ENCODE measurements around the gene KHSRP. TPM values are rescaled to one million over a fixed set of nuclear protein-coding genes. Genes with fewer than 3 reads are reported as not detected.

KHSRP gene
- total RNA-seq, 1 donor from 2014 or later: 102 TPM

DNA sequence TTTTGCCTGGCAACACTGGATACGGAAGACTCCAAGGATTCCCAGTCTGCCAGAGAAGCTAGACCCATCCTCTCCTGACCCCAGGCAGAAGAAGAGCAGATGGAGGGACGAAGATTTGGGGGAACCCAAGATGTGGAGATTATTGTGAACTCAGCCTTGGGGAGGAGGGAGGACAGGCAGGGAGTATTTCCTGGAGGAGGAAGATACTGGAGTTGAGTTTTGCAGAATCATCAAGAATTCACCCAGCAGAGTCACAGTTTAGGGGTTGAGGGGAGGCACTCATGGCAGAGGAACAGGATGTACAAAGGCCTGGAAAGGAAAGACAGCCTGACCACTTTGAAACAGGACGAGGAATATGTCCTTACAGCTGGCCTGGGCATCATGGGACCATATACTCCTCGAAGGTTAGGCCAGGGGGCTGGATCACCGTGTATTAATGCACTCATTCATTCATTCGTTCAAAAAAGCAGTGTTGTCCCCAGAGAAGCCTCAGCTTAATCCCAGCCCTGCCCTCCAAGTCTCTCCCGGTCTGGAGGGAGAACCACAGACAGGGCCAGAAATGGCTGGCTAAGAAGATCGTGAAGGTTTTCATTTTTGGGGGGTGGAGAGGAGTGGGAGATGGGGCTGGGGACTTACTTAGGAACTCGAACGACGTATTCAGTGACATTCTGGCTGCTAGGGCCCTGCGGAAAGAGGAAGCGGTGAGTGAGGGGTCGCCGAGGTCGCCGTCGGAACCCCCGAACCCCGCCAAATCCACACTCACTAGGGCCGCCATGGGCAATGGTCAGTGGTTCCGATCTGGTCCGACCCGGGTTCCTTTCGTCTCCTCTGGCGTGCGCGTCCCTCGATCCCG is 32.2 kb downstream of the KHSRP start:
- no peaks in the 10 kb centered on the region for H3K27me3 ChIP-seq
- peaks cover 0 to 28% of the 10 kb centered on the region in 2 donors for H3K36me3 ChIP-seq
- H3K4me1 ChIP-seq: peaks cover 20% of the 10 kb centered on the region
- intact Hi-C loops (cut with DNase I): no loop called here
- H3K9me3 ChIP-seq: no peaks in the 10 kb centered on the region
- DNase-seq (ENCODE audit: extremely low spot score in 2 of 2): no peak
- TF ChIP-seq POLR2AphosphoS5 (IDR thresholded peaks at IDR 0.05; ENCODE audit: insufficient read depth in 1 of 2, low read depth in 1 of 2) (no peak), POLR2A (IDR thresholded peaks at IDR 0.05) (no peak), CTCF (IDR thresholded peaks at IDR 0.05) (no peak)
- peak overlapping the region; percentile 77 for H3K27ac ChIP-seq
- H3K4me3 ChIP-seq: peak overlapping the region; percentile 57 to 79

- Histone ChIP-seq H3K27ac (no peak overlapping the region), H3K4me3 (no peak overlapping the region), H3K4me1 (peaks cover 16% of the 10 kb centered on the region), H3K27me3 (no peaks in the 10 kb centered on the region), H3K36me3 (peaks cover 0 to 63% of the 10 kb centered on the region in 2 donors), H3K9me3 (no peaks in the 10 kb centered on the region)
- no peak for DNase-seq (ENCODE audit: extremely low spot score in 2 of 2)
- intact Hi-C loops (cut with DNase I): no loop called here
- TF ChIP-seq CTCF (IDR thresholded peaks at IDR 0.05): no peak
- no peak for TF ChIP-seq POLR2A (IDR thresholded peaks at IDR 0.05)
- no peak for TF ChIP-seq POLR2AphosphoS5 (IDR thresholded peaks at IDR 0.05; ENCODE audit: insufficient read depth in 1 of 2, low read depth in 1 of 2)
Observed at GRCh38 chr19:6387372-6387771, 37.2 kb downstream of the KHSRP start.

GRCh38 chr19:6384381-6384780 is 40.2 kb downstream of the KHSRP start:
- H3K27me3 ChIP-seq: no peaks in the 10 kb centered on the region
- H3K9me3 ChIP-seq: no peaks in the 10 kb centered on the region
- DNase-seq (ENCODE audit: extremely low spot score in 2 of 2): no peak
- no peak overlapping the region for H3K27ac ChIP-seq
- TF ChIP-seq POLR2AphosphoS5 (IDR thresholded peaks at IDR 0.05; ENCODE audit: insufficient read depth in 1 of 2, low read depth in 1 of 2) (no peak), POLR2A (IDR thresholded peaks at IDR 0.05) (no peak), CTCF (IDR thresholded peaks at IDR 0.05) (no peak)
- no peak overlapping the region for H3K4me3 ChIP-seq
- intact Hi-C loops (cut with DNase I): no loop called here
- H3K4me1 ChIP-seq: no peaks in the 10 kb centered on the region
- peaks cover 0 to 84% of the 10 kb centered on the region in 2 donors for H3K36me3 ChIP-seq

- Histone ChIP-seq H3K4me1 (no peaks in the 10 kb centered on the region), H3K4me3 (no peak overlapping the region), H3K27me3 (no peaks in the 10 kb centered on the region), H3K27ac (no peak overlapping the region), H3K36me3 (peaks cover 0 to 73% of the 10 kb centered on the region in 2 donors), H3K9me3 (no peaks in the 10 kb centered on the region)
- TF ChIP-seq POLR2A (IDR thresholded peaks at IDR 0.05) (no peak), CTCF (IDR thresholded peaks at IDR 0.05) (no peak), POLR2AphosphoS5 (IDR thresholded peaks at IDR 0.05; ENCODE audit: insufficient read depth in 1 of 2, low read depth in 1 of 2) (no peak)
- DNase-seq (ENCODE audit: extremely low spot score in 2 of 2): no peak
- intact Hi-C loops (cut with DNase I): no loop called here
Observed at GRCh38 chr19:6383188-6383587, 41.4 kb downstream of the KHSRP start.

Data from vagina (tissue), 2 donors.